Lower leg skin (tissue), 4 donors: Measurements from ENCODE around the gene SNTG2. TPM values are rescaled to one million over a fixed set of nuclear protein-coding genes. Genes with fewer than 3 reads are reported as not detected.
"Not testable (repeated sequence)": the region's sequence is repeated elsewhere in the genome, so short reads cannot be mapped to it uniquely, and the experiment has no call there.

Experiments used
- DNase-seq, 2 donors: peaks; one replicate each; pipeline ENCODE4 v3.0.0-alpha.2; 2019; ENCODE audit warnings: low spot score in 2 of 2
- H3K4me3 ChIP-seq: fragments of 200-600 bp; sonication (generic); 2 replicates; pipeline ENCODE4 v1.5.1; 2017; ENCODE audit warnings: mild to moderate bottlenecking, low read depth; ENCODE audit not compliant: poor library complexity, severe bottlenecking
- CTCF ChIP-seq, 3 donors: fragments of 450-650 bp; IDR thresholded peaks; one replicate each; pipeline ENCODE4 v1.5.1; 2016; ENCODE audit warnings: antibody characterized with exemption in 3 of 3, mild to moderate bottlenecking in 3 of 3, moderate library complexity in 2 of 3
- POLR2A ChIP-seq, 2 donors: fragments of 450-650 bp; IDR thresholded peaks; one replicate each; pipeline ENCODE4 v1.6.1; 2016 to 2017; ENCODE audit warnings: antibody characterized with exemption in 2 of 2, mild to moderate bottlenecking in 1 of 2, moderate library complexity in 1 of 2
- WGBS, 2 donors: methylation state at CpG; one replicate each; pipeline ENCODE4 v1.1.5; 2018; 5-methylcytosine and 5-hydroxymethylcytosine counted together
- intact Hi-C: fragments of 100-400 bp; cut with DNase I; formaldehyde crosslinking; loops from one replicate; pipeline ENCODE4 v1.15.0; 2023; ENCODE audit warnings: low total_unique reads
- total RNA-seq, 4 donors: library from RNA; depleted of rRNA; stranded (reverse); fragments of >200 nt; gene quantifications; one replicate each; pipeline ENCODE4 v1.1.0, GENCODE V29; 2016

The SNTG2 gene
- total RNA-seq, 4 donors from 2014 or later: 1.4 to 15.3 (median 6.3) TPM

DNA sequence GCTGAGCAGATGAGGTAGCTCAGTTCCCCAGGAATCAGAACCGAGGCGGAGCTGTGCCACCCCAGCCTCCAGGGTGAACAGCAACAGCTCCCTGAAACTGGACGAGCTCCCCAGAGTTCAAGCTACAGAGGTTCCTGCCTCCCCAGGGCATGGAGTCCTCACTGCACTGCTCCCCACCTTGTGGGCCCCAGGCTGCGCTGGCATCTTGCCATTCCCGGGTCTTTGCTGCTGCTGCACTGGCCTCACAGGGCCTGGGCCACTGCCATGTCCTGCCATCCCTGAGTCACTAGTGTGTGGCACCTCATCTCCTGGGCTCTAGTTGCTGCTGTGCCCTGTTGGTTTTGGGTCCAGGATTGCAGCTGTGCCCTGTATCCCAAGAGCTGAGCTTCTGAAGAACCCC lies 166.9 kb downstream of the SNTG2 start:
- TF ChIP-seq CTCF (IDR thresholded peaks at IDR 0.05): no peak
- no peak for TF ChIP-seq POLR2A (IDR thresholded peaks at IDR 0.05)
- intact Hi-C loops: no loop called here
- no peak overlapping the region for H3K4me3 ChIP-seq
- WGBS, 2 donors: 53 to 70% methylated on average over 5 of the region's 5 CpGs
- DNase-seq: no peak

- intact Hi-C loops: no loop called here
- DNase-seq: no peak
- WGBS, 2 donors: 24 to 48% methylated on average over 1 of the region's 1 CpG
- H3K4me3 ChIP-seq: no peak overlapping the region
- TF ChIP-seq POLR2A (IDR thresholded peaks at IDR 0.05): no peak
- no peak for TF ChIP-seq CTCF (IDR thresholded peaks at IDR 0.05)
These were observed 174.6 kb downstream of the SNTG2 start for GRCh38 chr2:1125217-1125616.

- no peak for TF ChIP-seq POLR2A (IDR thresholded peaks at IDR 0.05)
- intact Hi-C loops: no loop called here
- DNase-seq: no peak
- 78 to 79% methylated on average over 3 of the region's 3 CpGs for WGBS, 2 donors
- no peak overlapping the region for H3K4me3 ChIP-seq
These were observed 175.2 kb downstream of the SNTG2 start for GRCh38 chr2:1125633-1126370.

GRCh38 chr2:1129982-1130381 lies 179.3 kb downstream of the SNTG2 start:
- intact Hi-C loops: no loop called here
- TF ChIP-seq POLR2A (IDR thresholded peaks at IDR 0.05) (no peak), CTCF (IDR thresholded peaks at IDR 0.05) (no peak)
- no peak for DNase-seq
- no peak overlapping the region for H3K4me3 ChIP-seq

DNA sequence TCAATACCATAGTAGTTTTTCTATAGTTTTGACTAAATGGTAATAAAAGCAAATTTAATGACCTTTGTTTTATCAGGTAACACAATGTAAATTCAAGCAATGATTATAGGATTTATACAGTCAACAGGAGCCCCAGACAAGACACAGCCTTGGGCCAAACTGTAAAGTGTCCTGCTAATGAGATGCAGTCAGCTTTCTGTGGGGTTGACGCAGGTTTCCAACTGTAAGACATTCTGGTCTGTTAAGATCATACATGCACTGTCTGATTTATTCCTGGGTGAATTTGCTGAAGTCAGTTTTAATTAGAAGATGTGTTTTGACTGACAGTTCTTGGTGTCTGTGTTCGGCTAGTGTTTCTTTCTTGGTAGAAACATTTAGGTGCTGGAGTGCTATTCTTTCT lies 180.3 kb downstream of the SNTG2 start:
- no peak overlapping the region for H3K4me3 ChIP-seq
- WGBS, 2 donors: 47 to 49% methylated on average over 2 of the region's 2 CpGs
- intact Hi-C loops: no loop called here
- DNase-seq: no peak
- TF ChIP-seq POLR2A (IDR thresholded peaks at IDR 0.05): no peak
- no peak for TF ChIP-seq CTCF (IDR thresholded peaks at IDR 0.05)

GRCh38 chr2:1132328-1132969 lies 181.8 kb downstream of the SNTG2 start:
- no peak for DNase-seq
- TF ChIP-seq POLR2A (IDR thresholded peaks at IDR 0.05): no peak
- no peak for TF ChIP-seq CTCF (IDR thresholded peaks at IDR 0.05)
- intact Hi-C loops: no loop called here
- H3K4me3 ChIP-seq: no peak overlapping the region
- WGBS, 2 donors: 71 to 75% methylated on average over 14 of the region's 14 CpGs

GRCh38 chr2:1133896-1134295 lies 183.2 kb downstream of the SNTG2 start:
- 81 to 87% methylated on average over 16 of the region's 16 CpGs for WGBS, 2 donors
- DNase-seq, intact Hi-C loops: not testable (repeated sequence)

More at GRCh38 chr2:1133896-1134295, 183.2 kb downstream of the SNTG2 start:
- H3K4me3 ChIP-seq: not testable (repeated sequence)
